ENCODE data around the gene ADRB2. TPM values are rescaled to one million over a fixed set of nuclear protein-coding genes. Genes with fewer than 3 reads are reported as not detected.

Gene ADRB2
- polyA plus RNA-seq, 1 experiment: 0.63 TPM

GRCh38 chr5:148808864-148809642, 17.4 kb upstream of the ADRB2 start:
- ChIA-PET CTCF (interaction anchor here (1.0 to 2.7 kb wide), 2 partner anchors 12 to 78 kb away, joined by 3 to 7 read pairs; no protein-coding TSS in a partner anchor), POLR2A (no interaction called here)
- Histone ChIP-seq H3K4me3 (ENCODE audit: low read depth, low read length) (no peak overlapping the region), H3K9me3 (ENCODE audit: control insufficient read depth, insufficient read depth, low read length) (no peaks in the 10 kb centered on the region), H3K27me3 (ENCODE audit: control insufficient read depth, insufficient read depth, low read length) (no peaks in the 10 kb centered on the region), H3K27ac (ENCODE audit: low read depth, low read length) (no peak overlapping the region)
- DNase-seq (ENCODE audit: low read depth, low spot score): no peak
- TF ChIP-seq CTCF (IDR thresholded peaks at IDR 0.05; ENCODE audit: low read depth, low read length): no peak

- Histone ChIP-seq H3K9me3 (ENCODE audit: control insufficient read depth, insufficient read depth, low read length) (no peaks in the 10 kb centered on the region), H3K27ac (ENCODE audit: low read depth, low read length) (no peak overlapping the region), H3K27me3 (ENCODE audit: control insufficient read depth, insufficient read depth, low read length) (no peaks in the 10 kb centered on the region), H3K4me3 (ENCODE audit: low read depth, low read length) (no peak overlapping the region)
- ChIA-PET POLR2A (no interaction called here), CTCF (interaction anchor here (0.9 to 3.1 kb wide), 2 partner anchors 11 to 148 kb away, joined by 3 to 20 read pairs; no protein-coding TSS in a partner anchor)
- no peak for TF ChIP-seq CTCF (IDR thresholded peaks at IDR 0.05; ENCODE audit: low read depth, low read length)
- DNase-seq (ENCODE audit: low read depth, low spot score): no peak
Observed at GRCh38 chr5:148809781-148810524, 16.5 kb upstream of the ADRB2 start.

- no peaks in the 10 kb centered on the region for H3K9me3 ChIP-seq (ENCODE audit: control insufficient read depth, insufficient read depth, low read length)
- H3K27me3 ChIP-seq (ENCODE audit: control insufficient read depth, insufficient read depth, low read length): no peaks in the 10 kb centered on the region
- POLR2A ChIA-PET: no interaction called here
- no peak for TF ChIP-seq CTCF (IDR thresholded peaks at IDR 0.05; ENCODE audit: low read depth, low read length)
- no peak overlapping the region for H3K4me3 ChIP-seq (ENCODE audit: low read depth, low read length)
- CTCF ChIA-PET: interaction anchor here (0.9 to 3.1 kb wide), 5 partner anchors 10 to 304 kb away, joined by 3 to 20 read pairs (median 5); no protein-coding TSS in a partner anchor
- no peak for DNase-seq (ENCODE audit: low read depth, low spot score)
- H3K27ac ChIP-seq (ENCODE audit: low read depth, low read length): no peak overlapping the region
Observed at GRCh38 chr5:148810823-148811222, 15.6 kb upstream of the ADRB2 start.

- no peak for DNase-seq (ENCODE audit: low read depth, low spot score)
- no peak overlapping the region for H3K27ac ChIP-seq (ENCODE audit: low read depth, low read length)
- ChIA-PET POLR2A (no interaction called here), CTCF (interaction anchor here (1.3 to 3.1 kb wide), 3 partner anchors 9 to 303 kb away, joined by 5 to 20 read pairs (median 6); no protein-coding TSS in a partner anchor)
- no peak overlapping the region for H3K4me3 ChIP-seq (ENCODE audit: low read depth, low read length)
- H3K9me3 ChIP-seq (ENCODE audit: control insufficient read depth, insufficient read depth, low read length): no peaks in the 10 kb centered on the region
- no peak for TF ChIP-seq CTCF (IDR thresholded peaks at IDR 0.05; ENCODE audit: low read depth, low read length)
- H3K27me3 ChIP-seq (ENCODE audit: control insufficient read depth, insufficient read depth, low read length): no peaks in the 10 kb centered on the region
Observed at GRCh38 chr5:148811756-148812155, 14.7 kb upstream of the ADRB2 start.

GRCh38 chr5:148815086-148815485, 11.3 kb upstream of the ADRB2 start:
- no peak for TF ChIP-seq CTCF (IDR thresholded peaks at IDR 0.05; ENCODE audit: low read depth, low read length)
- no peaks in the 10 kb centered on the region for H3K9me3 ChIP-seq (ENCODE audit: control insufficient read depth, insufficient read depth, low read length)
- H3K27ac ChIP-seq (ENCODE audit: low read depth, low read length): no peak overlapping the region
- POLR2A ChIA-PET: no interaction called here
- DNase-seq (ENCODE audit: low read depth, low spot score): no peak
- no peak overlapping the region for H3K4me3 ChIP-seq (ENCODE audit: low read depth, low read length)
- CTCF ChIA-PET: interaction anchor here (0.6 to 1.9 kb wide), 6 partner anchors 11 to 300 kb away, joined by 3 to 9 read pairs (median 6); partner anchors contain the start of gene ADRB2
- H3K27me3 ChIP-seq (ENCODE audit: control insufficient read depth, insufficient read depth, low read length): no peaks in the 10 kb centered on the region

Data from AG04450 (cell line).